ENCODE data around the gene PPP2R2C. TPM values are rescaled to one million over a fixed set of nuclear protein-coding genes. Genes with fewer than 3 reads are reported as not detected.

Gene PPP2R2C
- total RNA-seq, 2 experiments from 2014 or later = not detected

- CTCF ChIA-PET (ENCODE audit: unreplicated experiment) = no interaction called here
- H3K4me2 ChIP-seq (ENCODE audit: low read length) = no peak overlapping the region
- H3K9me3 ChIP-seq (ENCODE audit: low read length) = no peaks in the 10 kb centered on the region
- no peak overlapping the region for H2AFZ ChIP-seq (ENCODE audit: low read length)
- H3K4me3 ChIP-seq (ENCODE audit: low read depth, low read length, poor library complexity, severe bottlenecking) = no peak overlapping the region
- no peaks in the 10 kb centered on the region for H4K20me1 ChIP-seq (ENCODE audit: insufficient read depth, low read length)
- POLR2A ChIA-PET = no interaction called here
- H3K79me2 ChIP-seq (ENCODE audit: insufficient read depth, low read depth, low read length) = no peaks in the 10 kb centered on the region
- intact Hi-C loops (cut with micrococcal nuclease; ENCODE audit: unreplicated experiment) = no loop called here
- DNase-seq (ENCODE audit: low spot score) = no peak
- no peak overlapping the region for H3K27ac ChIP-seq (ENCODE audit: low read depth, low read length, poor library complexity, severe bottlenecking)
- TF ChIP-seq, protein P1, sequence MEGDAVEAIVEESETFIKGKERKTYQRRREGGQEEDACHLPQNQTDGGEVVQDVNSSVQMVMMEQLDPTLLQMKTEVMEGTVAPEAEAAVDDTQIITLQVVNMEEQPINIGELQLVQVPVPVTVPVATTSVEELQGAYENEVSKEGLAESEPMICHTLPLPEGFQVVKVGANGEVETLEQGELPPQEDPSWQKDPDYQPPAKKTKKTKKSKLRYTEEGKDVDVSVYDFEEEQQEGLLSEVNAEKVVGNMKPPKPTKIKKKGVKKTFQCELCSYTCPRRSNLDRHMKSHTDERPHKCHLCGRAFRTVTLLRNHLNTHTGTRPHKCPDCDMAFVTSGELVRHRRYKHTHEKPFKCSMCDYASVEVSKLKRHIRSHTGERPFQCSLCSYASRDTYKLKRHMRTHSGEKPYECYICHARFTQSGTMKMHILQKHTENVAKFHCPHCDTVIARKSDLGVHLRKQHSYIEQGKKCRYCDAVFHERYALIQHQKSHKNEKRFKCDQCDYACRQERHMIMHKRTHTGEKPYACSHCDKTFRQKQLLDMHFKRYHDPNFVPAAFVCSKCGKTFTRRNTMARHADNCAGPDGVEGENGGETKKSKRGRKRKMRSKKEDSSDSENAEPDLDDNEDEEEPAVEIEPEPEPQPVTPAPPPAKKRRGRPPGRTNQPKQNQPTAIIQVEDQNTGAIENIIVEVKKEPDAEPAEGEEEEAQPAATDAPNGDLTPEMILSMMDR (conservative IDR thresholded peaks at IDR 0.05; ENCODE audit: low read length) = no peak
- TF ChIP-seq EZH2phosphoT487 (IDR thresholded peaks at IDR 0.05; ENCODE audit: borderline replicate concordance, low read depth, low read length) = no peak
- H3K9me2 ChIP-seq (ENCODE audit: insufficient read depth, low read length) = no peaks in the 10 kb centered on the region
- H3K4me1 ChIP-seq (ENCODE audit: insufficient read depth, low read length, poor library complexity, severe bottlenecking) = no peaks in the 10 kb centered on the region
- H3K36me3 ChIP-seq (ENCODE audit: insufficient read depth, low read length) = no peaks in the 10 kb centered on the region
- no TSS peak for BruUV-seq (replicated peaks)
These were observed 114.9 kb downstream of the PPP2R2C start for GRCh38 chr4:6357476-6357875.

- BruUV-seq (replicated peaks) = no TSS peak
- H3K9me2 ChIP-seq (ENCODE audit: insufficient read depth, low read length) = no peaks in the 10 kb centered on the region
- no peak overlapping the region for H3K4me3 ChIP-seq (ENCODE audit: low read depth, low read length, poor library complexity, severe bottlenecking)
- intact Hi-C loops (cut with micrococcal nuclease; ENCODE audit: unreplicated experiment) = no loop called here
- H4K20me1 ChIP-seq (ENCODE audit: insufficient read depth, low read length) = no peaks in the 10 kb centered on the region
- TF ChIP-seq EZH2phosphoT487 (IDR thresholded peaks at IDR 0.05; ENCODE audit: borderline replicate concordance, low read depth, low read length) = no peak
- TF ChIP-seq, protein P1 (conservative IDR thresholded peaks at IDR 0.05; ENCODE audit: low read length) = no peak
- no peaks in the 10 kb centered on the region for H3K36me3 ChIP-seq (ENCODE audit: insufficient read depth, low read length)
- no peak overlapping the region for H3K4me2 ChIP-seq (ENCODE audit: low read length)
- H3K9me3 ChIP-seq (ENCODE audit: low read length) = no peaks in the 10 kb centered on the region
- ChIA-PET CTCF (ENCODE audit: unreplicated experiment) (no interaction called here), POLR2A (no interaction called here)
- no peak overlapping the region for H3K27ac ChIP-seq (ENCODE audit: low read depth, low read length, poor library complexity, severe bottlenecking)
- no peaks in the 10 kb centered on the region for H3K79me2 ChIP-seq (ENCODE audit: insufficient read depth, low read depth, low read length)
- H3K4me1 ChIP-seq (ENCODE audit: insufficient read depth, low read length, poor library complexity, severe bottlenecking) = no peaks in the 10 kb centered on the region
- DNase-seq (ENCODE audit: low spot score) = no peak
- H2AFZ ChIP-seq (ENCODE audit: low read length) = no peak overlapping the region
These were observed 116.3 kb downstream of the PPP2R2C start for GRCh38 chr4:6356076-6356560.

GRCh38 chr4:6355052-6355451 lies 117.4 kb downstream of the PPP2R2C start:
- POLR2A ChIA-PET = no interaction called here
- CTCF ChIA-PET (ENCODE audit: unreplicated experiment) = interaction anchor here (0.6 kb wide), 1 partner anchor 35 kb away, joined by 8 read pairs; no protein-coding TSS in a partner anchor
- BruUV-seq (replicated peaks) = no TSS peak
- H3K4me3 ChIP-seq (ENCODE audit: low read depth, low read length, poor library complexity, severe bottlenecking) = no peak overlapping the region
- no peaks in the 10 kb centered on the region for H3K9me3 ChIP-seq (ENCODE audit: low read length)
- H3K27ac ChIP-seq (ENCODE audit: low read depth, low read length, poor library complexity, severe bottlenecking) = no peak overlapping the region
- DNase-seq (ENCODE audit: low spot score) = no peak
- no peak overlapping the region for H3K4me2 ChIP-seq (ENCODE audit: low read length)
- intact Hi-C loops (cut with micrococcal nuclease; ENCODE audit: unreplicated experiment) = no loop called here
- no peaks in the 10 kb centered on the region for H4K20me1 ChIP-seq (ENCODE audit: insufficient read depth, low read length)
- H3K4me1 ChIP-seq (ENCODE audit: insufficient read depth, low read length, poor library complexity, severe bottlenecking) = no peaks in the 10 kb centered on the region
- no peak overlapping the region for H2AFZ ChIP-seq (ENCODE audit: low read length)
- TF ChIP-seq, protein P1 (conservative IDR thresholded peaks at IDR 0.05; ENCODE audit: low read length) = no peak
- no peak for TF ChIP-seq EZH2phosphoT487 (IDR thresholded peaks at IDR 0.05; ENCODE audit: borderline replicate concordance, low read depth, low read length)
- H3K79me2 ChIP-seq (ENCODE audit: insufficient read depth, low read depth, low read length) = no peaks in the 10 kb centered on the region
- H3K9me2 ChIP-seq (ENCODE audit: insufficient read depth, low read length) = no peaks in the 10 kb centered on the region
- H3K36me3 ChIP-seq (ENCODE audit: insufficient read depth, low read length) = no peaks in the 10 kb centered on the region

Measured in OCI-LY7 (cell line).